HG03139 (cell line): ENCODE measurements around the gene CHST11.
A peak's percentile ranks its signal among the peaks of the same experiment; 100 is the strongest.

Source experiments
- ATAC-seq: cut with Tn5 transposase; IDR thresholded peaks from one replicate; pipeline ENCODE4 v1.9.1; 2021; ENCODE audit not compliant: unreplicated experiment

Gene CHST11

DNA sequence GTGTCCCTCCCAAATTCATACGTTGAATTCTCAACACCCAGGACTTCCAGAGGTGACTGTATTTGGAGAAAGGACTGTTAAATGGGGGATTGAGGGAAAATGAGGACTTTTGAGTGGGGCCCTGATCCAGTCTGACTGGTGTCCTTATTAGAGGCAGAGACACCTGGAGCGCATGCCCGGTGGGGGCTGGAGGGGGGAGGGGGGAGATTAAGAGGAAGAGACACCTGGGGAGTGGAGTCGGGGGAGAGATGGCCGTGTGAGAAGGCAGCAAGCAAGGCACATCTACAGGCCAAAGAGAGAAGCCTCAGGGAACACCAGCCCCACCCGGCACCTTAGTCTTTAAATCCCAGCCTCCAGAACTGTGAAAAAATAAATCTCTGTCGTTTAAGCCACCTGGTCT is 291.6 kb downstream of the CHST11 start:
- ATAC-seq: no peak

DNA sequence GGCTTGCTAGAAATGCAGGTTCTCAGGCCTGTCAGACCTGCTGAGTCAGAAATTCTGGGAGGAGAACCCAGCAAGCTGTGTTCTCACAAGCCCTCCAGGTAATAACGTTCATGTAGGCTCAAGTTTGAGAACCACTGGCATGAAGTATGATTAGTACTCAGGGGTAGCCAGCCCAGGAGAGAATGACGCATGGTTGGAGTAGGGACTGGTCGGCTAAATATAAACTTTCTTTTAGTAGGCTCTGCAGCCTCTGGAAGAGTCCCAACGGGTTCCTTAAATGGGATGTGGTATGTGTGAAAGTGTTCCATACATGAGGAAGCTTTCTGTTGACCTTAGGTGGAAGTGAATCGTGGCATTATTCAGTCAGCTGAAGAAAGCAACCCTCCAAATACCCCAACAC is 292.0 kb downstream of the CHST11 start:
- ATAC-seq: no peak

DNA sequence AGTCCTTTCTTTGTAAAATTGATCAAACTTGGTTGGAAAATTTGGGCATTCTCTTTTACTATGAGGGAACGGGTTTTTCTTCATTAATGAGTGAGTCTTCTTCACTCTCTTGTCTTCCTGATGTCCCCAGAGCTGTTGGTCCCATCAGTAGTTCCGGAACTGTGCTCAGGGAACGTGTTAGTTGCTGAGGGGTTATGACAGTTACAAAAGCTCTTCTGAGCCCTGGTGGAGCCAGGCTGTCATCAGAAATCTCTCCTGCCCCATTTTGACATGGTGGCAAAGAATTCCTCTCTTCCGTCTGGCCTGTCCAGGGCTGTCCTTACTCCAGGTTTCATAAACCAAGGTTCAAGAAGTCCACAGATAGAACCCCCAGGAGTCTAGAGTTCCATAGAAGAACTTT is 292.8 kb downstream of the CHST11 start:
- no peak for ATAC-seq

DNA sequence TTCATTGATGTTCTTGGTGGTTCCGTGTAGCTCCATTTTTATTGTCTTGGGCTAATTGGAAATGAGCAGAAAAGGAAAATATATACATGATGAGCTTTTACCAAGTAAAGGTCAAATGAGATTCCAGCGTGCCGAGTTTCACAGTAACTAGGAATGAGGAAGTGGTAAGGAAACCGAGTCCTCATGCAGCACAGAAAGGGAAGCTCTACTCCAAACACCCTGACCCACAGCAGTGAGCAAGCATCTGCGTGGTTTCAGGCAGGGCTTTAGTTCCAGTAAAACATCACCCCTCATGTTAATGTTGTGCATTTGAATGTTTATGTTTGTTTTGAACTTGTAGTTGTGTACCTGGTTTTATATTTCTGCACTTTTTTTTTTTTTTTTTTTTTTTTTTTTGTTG is 293.3 kb downstream of the CHST11 start:
- ATAC-seq: peak; percentile 49

DNA sequence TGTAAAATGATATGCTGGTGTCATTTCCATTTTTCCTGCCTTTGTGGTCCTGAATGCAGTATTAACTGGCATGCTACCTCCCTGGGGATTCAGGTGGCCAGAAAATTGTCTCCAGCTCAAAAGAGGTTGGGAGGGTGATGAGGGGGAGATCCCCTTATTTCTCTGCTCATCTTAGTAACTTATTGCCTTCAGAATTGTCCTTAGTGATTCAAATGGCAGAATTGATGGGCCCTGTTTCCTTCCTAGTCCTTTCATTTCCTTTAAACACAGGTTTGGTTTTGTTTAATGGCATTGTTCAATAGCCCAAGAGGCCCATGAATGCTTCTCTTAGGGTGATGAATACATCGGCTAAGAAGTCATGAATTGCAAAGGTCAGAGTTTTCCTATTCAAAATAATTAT is 294.4 kb downstream of the CHST11 start:
- ATAC-seq: peak; percentile 27

DNA sequence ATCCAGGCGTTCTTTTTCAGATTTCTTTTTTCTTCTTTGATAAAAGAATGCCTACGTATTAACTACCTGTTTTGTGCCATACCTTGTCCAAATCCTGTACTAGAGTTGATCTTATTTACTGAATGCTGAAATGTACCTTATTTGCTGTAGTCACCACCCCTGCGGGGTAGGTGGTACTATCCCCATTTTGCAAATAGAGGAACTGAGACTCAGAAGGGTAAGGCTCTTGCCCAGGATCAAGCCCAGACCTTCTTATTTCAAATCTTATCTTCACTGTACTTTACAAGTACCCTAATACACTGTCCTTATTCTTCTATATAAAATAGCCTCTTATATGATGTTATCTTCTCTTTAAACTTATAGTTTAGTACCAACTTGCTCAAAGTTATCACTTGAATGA is 294.8 kb downstream of the CHST11 start:
- ATAC-seq: peak; percentile 50

DNA sequence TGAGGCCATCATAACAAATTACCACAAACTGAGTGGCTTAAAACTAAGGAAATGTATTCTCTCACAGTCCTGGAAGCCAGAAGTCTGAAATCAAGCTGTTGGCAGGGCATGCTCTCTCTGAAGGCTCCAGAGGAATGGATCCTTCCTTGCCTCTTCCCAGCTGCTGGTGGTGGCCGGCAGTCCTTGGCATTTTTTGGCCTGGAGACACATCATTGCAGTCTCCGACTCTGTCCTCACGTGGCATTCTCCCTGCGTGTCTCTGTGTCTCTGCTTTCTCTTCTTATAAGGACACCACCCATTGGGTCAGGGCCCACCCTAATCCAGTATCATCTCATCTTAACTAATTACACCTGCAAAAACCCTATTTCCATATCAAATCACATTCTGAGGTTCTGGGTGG is 295.3 kb downstream of the CHST11 start:
- ATAC-seq: no peak

DNA sequence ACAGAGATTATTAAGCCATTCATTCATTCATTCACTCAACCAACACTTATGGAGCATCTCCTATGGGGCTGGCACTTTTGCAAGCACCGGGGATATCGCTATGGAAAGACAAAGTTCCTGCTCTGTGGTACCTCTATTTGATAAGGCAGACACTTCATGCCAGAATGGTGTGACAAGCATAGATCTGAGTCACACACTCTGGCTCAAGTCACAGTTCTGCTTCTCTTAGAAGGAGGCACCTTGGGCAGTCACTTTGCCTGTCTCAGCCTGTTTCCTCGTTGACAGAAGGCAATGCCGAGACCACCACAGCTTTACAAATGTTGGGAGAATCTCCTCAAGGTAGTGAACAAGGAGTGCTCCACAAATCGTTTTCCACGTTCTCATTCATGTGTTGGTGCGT is 296.1 kb downstream of the CHST11 start:
- no peak for ATAC-seq

DNA sequence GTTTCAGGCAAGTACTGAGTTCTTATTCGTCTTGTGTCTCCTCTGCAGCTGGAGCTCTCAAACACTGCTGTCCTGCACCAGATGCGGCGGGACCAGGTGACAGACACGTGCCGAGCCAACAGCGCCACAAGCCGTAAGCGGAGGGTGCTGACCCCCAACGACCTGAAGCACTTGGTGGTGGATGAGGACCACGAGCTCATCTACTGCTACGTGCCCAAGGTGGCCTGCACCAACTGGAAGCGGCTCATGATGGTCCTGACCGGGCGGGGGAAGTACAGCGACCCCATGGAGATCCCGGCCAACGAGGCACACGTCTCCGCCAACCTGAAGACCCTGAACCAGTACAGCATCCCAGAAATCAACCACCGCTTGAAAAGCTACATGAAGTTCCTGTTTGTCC is 300.2 kb downstream of the CHST11 start:
- no peak for ATAC-seq

DNA sequence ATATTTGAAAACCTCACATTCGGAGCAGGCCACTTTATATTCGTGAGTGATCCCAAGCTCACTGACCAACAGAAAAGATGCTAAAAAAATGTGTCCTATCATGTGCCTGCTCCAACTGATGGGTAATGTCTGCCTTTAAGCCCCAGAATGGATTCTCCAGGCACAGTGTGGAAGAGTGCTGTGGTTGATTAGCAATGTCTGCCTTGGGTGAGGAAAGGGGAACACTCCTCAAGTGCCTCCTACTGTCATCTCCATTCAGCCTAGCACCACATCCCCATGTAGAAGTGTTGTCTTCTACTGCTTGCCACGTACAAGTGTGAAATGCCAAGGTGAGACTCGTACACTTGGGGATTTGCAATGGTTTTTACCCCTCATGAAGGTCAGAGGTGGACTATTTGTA is 302.0 kb downstream of the CHST11 start:
- ATAC-seq: no peak

DNA sequence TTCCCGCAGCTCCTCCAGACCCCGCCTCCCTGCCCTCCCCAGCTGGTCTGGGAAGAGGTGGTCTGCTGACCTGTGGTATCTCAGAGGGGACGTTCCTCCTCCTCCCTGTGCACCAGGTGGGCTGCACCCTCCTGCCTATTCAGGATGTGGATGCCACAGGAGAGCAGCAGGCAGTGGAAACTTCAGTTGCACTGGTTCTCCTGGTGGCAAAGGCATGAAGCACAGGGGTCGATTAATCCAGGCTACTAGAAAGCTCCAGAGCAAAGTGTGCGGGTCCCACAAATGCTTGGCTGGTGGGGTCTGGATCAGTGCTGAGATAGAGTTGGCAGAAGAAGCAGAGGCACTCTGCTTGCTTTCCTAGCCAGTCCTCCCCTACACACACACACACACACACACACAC is 304.3 kb downstream of the CHST11 start:
- no peak for ATAC-seq

DNA sequence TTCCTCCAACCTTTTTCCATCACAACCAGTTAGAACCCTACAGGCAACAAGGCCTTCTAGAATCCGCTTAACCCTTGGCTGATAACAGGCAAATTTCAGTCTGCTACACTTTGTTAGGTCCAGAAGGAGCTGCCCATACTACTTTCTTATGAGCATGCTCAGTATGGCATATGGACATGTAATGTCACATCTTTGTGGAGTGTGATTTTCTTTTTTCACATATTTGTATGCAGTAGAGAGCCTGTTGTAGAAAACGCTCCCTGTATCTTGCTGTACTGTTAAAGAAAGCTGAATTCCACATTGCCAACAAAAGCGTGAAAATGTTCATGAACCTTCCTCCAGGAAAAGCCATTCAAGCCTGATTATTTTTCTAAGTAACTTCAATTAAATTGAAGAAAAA is 304.9 kb downstream of the CHST11 start:
- no peak for ATAC-seq

DNA sequence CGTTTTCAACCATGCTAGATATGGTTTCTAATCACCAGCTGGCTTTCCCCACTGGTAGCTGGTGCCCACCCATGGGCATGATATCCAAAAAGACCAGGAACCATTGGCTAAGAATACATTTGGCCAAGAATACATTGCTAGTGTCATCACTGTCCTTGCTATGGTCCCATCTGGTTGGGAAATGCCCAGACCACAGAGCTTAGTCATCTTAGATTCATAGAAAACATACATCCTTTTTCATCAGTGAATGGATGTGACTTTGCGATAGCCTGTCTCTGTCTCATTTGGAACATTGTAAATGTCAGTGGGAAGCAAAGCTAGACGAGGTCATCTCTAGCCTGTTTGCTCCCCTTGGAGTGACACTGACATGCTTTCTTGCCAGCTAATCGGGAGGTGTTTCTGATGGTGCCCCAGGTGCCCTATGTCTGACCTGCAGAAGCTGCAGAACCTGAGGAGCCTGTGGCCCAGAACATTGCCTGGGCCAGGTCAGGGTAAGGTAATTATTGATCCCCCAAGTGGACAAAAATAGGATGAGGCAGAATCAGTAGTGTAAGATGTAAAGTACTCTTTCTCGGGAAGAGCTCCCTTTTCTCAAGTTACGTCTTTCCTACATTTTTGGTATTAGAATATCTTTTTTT is 306.5 kb downstream of the CHST11 start:
- ATAC-seq: no peak

DNA sequence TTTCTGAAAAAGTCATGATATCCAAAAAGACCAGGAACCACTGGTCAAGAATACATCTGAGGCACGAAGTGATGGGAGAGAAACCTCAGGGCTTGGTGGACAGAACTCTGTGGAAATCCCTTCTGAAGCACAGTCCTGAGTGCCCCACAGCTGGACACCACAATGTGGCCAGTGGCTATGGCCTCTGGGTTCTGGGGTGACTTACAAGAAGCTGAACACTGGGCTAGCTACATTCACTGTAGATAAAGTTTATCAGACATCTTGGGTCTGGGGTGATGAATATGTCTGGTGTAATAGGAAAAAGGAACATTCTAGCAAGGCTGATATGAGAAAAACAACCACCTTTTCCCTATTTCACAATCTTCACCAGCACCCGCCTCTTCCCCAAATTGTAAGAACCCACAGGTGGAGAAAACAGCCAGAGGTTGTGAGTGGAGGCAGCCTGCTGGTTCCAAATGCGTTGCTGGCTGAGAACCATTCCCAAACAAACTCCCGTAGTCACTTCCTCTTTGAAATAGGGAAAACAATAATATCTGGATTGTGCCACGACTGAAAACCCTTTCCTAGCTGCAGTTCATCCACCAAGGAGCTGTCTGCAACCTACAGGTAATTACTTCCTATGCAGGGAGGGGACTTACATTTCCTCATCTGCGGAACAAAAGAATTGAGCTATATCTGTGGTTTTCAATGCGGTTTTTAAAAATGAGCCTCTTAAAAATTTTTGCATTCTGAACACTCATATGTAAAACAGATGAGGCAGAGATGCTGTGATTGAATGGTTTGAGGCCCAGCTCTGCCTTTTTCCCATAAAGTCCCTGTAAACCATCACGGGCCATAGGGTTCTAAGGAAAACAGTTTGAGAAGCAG is 307.7 kb downstream of the CHST11 start:
- no peak for ATAC-seq

DNA sequence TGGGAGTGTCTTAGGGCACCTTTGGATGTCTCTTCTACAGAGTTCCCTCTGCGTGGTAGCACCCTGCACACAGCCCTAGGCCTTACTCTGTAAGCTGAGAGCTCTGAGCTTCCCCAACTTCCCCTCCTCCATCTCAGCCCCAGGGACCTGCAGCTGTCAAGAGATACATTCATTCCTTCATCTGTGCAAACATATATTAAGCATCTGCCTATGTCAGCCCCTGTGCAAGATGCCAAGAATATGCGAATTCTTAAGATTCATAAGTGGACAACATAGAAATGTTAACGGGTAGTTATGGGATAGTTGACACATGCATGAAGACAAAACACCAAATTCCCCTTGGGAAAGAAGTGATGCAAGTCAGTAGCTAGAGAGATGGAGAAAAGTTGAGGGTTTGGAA is 310.5 kb downstream of the CHST11 start:
- no peak for ATAC-seq

DNA sequence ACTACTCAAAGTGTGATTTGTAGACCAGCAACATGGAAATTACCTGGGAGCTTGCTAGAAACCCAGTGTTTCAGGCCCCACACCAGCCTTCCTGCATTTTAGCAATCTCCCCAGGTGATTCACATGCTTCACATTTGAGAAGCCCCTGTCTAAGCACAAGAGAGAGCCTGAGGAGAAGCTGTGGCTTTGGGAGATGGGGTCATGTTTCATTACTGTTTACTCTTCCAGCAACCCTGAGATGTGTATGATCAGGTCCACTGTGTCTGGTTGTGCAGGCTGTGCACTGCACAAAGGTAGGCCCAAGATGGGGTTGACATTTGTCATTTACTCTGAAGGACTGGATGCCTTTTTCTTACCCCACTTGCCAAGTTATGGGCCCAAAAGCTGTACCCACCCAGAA is 311.3 kb downstream of the CHST11 start:
- ATAC-seq: no peak

DNA sequence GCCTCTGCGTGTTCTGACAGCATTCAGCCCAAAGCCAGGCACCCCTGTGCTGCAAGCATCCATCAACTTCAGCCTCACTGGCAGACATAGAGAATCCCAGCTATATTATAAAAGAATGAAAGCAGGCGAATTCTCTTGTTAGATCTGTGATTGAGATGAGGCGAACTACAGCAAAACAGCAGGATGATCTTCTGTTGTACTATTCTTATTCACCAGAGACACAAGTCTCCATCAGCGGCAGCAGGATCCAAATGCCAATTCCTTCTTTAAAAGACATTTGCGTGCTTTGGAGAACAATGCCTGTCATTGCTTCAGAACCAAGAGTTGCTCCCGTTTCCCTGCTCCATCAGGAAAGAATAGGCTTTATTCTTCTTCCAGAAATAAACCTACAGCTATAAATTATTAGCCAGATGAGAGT is 312.4 kb downstream of the CHST11 start:
- ATAC-seq: no peak

DNA sequence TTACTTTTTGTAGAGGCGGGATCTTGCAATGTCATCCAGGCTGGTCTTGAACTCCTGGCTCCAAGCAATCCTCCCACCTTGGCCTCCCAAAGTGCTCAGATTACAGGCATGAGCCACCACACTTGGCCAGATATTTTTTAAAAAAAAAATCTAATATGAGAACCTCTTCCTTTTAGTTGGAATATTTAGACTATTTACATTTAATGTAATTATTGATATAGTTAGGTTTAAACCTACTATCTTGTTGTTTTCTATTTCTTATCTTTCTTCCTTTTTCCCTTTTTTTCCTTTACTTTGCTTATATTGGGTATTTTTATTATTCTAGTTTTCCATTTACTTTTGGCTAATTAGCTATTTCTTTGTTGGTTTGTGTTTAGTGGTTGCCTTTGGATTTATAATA is 315.6 kb downstream of the CHST11 start:
- no peak for ATAC-seq

DNA sequence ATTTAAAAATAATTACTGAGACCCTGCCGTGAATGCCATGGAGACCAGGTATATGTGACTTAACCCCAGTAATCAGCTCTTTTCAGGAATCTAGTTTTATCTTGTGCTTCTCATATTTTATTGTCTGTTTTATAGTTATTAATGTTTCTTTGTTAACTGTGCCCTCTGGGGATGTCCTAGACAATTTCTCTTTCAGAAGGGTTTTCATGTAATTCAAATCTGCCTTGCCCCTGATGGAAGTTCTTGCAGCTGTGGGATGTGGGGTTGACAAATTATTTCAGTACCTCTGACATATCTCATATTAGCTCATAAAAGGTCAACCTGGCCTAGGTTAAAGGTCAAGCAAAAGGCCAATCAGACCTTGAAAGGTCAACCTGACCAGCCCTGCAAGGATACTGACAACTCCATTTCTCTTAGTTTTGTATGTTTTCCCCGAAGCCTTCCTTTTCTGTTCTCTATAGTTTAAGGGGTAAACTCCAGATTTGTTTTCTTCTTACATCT is 319.0 kb downstream of the CHST11 start:
- ATAC-seq: no peak

DNA sequence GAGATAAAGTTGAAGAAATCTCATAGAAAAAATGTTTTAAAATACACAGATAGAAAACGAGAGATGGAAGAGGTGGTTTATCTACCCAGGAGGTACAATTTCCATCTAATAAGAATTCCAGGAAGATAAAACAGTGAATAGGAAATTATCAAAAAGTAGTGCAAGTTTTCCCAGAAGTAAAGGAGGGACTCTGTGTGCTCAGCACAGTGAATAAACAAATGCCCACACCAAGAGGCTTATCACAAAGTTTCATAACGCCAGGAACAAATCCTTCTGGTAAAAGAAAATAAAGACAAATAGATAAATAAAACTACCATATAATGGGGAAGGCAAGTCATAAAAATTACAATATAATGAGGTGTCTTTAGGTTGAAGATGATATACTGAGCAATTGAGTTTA is 322.4 kb downstream of the CHST11 start:
- no peak for ATAC-seq

DNA sequence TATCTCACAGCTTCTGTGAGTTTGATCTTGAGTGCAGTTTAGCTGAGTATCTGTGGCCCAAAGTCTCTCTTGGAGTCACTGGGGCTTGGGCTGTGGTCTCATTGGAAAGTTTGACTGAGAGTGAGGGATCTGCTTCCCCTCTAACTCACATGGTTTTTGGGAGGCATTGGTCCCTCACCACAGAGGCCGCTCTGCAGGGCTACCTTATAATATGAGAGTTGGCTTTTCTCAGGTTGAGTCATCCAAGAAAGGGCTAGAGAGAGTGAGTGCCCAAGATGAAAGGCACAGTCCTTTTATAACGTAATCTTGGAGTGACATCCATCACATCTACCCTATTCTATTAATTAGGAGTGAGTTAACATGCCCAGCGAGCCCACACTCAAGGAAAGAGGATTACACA is 325.5 kb downstream of the CHST11 start:
- no peak for ATAC-seq

DNA sequence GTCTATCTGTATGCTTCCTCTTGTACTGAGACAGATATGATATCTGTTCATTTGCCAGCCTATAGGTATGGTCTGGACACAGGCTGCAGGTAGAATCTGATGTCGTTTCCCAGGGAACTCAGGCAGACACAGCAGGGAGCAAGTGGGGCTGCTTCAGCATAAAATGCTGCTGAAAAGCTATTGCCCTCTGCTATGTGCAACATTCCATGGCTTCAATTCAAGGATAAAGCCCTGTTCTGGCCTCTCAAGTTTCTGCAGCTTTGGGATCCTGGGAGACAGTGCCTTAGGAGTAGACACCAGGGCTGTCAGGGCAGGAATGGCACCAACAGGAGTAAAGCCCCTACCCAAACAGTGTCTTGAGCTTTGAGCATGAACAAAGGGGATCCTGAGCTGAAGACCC is 327.8 kb downstream of the CHST11 start:
- no peak for ATAC-seq

DNA sequence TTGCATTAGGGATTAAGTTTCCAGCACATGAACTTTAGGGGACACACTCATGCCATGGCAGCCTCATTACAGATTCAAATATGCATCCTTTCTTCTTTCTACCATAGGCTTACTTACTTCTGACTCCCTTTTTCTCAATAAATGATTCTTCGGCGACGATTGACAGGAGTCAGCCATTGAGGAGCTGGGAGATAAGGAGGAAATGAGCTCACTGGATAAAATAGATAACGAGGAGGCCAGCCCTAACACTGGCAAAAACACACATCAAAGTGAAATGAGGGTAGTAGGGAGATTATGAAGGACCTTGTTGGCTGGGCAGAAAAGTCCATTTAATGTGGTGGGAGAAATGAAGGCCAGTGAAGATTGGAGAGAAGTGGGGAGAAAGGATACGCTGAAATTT is 329.1 kb downstream of the CHST11 start:
- no peak for ATAC-seq
